ENCODE measurements around the gene JSRP1.

JSRP1 gene, protein sequence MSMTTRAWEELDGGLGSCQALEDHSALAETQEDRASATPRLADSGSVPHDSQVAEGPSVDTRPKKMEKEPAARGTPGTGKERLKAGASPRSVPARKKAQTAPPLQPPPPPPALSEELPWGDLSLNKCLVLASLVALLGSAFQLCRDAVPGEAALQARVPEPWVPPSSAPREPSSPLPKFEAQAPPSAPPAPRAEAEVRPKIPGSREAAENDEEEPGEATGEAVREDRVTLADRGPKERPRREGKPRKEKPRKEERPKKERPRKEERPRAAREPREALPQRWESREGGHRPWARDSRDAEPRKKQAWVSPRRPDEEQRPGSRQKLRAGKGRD

GRCh38 chr19:2255982-2256685, at the start of gene JSRP1:
JSRP1 (minus strand) TSS chr19:2256417; CDS start chr19:2255314, 1,103 bp downstream.
- DNase-seq: no peak

GRCh38 chr19:2305452-2306280, 49.4 kb upstream of the JSRP1 start:
- DNase-seq: no peak

GRCh38 chr19:2303211-2303798, 47.1 kb upstream of the JSRP1 start:
- DNase-seq: no peak

DNA sequence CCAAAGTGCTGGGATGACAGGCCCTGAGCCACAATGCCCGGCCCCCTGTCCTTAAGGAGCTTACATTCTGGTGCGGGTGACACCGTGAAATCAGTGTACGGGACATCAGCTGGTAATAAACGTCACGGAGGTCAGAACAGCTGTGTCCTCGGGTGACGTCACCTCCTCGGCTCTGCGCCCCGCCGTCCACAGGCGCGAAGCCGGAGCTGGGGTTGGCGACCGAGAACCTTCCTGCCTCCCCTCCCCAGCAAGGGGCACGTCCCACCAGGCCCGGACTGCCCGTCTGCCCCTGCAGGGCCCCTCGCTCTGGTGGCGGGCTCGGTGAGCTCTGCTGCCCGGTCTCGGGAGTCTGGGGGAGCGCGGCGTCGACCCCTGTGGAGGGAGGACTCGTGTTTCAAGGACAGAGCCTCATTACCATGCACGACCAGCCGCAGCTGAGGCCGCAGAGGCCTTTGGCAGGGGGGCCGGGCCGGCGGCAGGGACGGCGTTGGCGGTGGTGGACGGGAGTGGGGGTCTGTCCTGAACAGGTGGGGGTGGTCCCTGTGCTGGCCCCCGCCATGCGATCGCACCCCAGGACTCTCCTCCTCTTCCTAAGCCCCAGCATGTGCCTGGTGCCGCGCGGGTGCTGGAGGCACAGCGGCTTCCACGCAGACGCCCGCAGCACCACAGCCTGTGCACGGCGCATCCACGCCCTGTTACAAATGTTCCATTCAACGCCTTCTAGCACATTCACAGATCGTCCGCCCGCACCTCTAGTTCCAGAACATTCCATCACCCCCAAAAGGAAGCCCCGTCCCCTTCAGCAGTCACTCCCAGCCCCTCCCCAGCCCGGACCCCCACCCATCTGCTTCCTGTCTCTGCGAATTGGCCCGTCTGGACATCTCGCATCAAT, 46.3 kb upstream of the JSRP1 start:
- DNase-seq: peak; percentile 23

DNA sequence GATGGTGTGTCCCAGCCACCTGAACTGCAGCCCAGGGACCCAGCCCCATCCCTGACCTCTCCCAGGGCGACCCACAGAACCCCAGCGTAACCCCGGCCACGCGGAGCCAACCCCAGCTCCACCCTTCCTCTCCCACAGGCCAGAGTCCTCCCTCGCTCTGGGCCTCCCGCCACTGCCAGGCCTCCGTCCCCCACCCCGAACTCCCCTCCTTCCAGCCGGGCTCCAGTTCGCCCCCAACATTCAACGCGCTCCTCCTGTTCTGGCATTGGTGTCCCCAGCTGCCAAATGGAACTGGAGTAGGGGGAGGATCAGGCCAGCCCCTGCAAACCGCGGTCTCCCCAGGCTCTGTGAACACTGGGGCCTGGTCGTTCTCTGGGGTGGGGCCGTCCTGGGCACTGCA, 44.3 kb upstream of the JSRP1 start:
- no peak for DNase-seq

- no peak for DNase-seq
Observed at GRCh38 chr19:2296141-2296540, 39.9 kb upstream of the JSRP1 start.

- DNase-seq: no peak
Observed at GRCh38 chr19:2294687-2295335, 38.6 kb upstream of the JSRP1 start.

GRCh38 chr19:2291185-2291751, 35.1 kb upstream of the JSRP1 start:
- DNase-seq: no peak

DNA sequence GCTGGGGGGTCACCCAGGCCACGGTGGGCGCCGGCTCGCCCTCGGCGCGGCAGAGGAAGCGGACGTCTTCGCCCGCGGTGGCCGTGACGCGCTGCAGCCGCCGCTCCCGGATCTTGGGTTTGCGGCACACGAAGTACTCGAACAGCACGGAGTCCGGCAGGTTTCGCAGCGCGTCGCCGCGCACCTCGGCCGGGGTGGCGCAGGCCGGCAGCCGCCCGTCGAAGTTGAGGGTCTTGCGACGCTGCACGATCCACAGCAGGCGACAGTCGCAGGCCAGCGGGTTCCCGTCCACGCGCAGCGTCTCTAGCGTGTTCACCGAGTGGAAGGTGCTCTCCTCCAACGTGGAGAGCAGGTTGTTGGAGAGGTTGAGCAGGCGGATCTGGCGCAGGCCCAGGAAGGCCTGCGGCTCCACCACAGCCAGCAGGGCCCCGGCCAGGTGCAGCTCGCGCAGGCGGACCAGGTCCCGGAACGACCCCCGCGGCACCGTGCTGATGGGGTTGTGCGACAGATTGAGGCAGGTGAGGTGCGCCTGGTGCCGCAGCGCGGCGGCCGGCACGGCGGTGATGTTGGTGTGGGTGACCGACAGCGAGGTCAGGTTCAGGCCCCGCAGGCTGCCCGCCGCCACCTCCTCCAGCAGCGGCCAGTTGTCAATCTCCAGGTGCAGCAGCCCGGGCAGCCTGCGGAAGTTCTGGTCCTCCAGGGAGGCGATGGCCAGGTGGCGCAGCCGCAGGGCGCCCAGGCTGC, 34.4 kb upstream of the JSRP1 start:
- peak; percentile 46 for DNase-seq

DNA sequence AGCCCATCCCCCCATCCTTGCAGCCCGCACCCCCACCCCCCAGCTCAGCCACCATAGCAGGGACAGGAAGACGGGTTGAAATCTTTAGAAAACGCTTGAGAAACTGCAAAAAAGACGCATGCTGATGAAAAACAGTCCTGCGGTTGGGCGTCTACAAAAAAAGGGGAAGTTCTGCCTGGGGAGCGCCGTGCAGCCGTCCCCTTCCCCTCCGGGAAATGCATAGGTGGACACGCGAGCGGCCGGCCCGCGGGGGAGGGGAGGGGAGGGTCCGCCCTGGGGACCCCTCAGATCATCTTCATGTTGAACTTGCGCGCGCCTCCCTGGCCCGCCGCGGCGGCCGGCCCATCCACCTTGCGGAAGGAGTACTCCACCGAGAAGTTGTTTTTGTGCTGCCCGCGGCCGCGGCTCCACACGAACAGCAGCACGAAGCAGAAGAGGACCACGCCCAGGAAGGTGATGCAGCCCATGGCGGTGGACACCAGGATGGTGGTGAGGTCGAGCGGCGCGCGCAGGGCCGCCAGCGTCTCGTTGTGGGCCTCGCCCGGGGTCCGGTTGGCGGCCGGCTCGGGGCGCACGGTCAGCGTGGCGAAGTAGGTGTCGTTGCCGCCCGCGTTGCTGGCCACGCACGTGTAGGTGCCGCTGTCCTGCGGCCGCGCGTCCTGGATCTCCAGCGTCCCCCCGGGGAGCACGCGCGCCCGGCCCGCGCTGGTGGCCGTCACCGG, 33.7 kb upstream of the JSRP1 start:
- DNase-seq: peak; percentile 75

GRCh38 chr19:2288818-2289713, 32.8 kb upstream of the JSRP1 start:
- DNase-seq: no peak

GRCh38 chr19:2288338-2288817, 32.2 kb upstream of the JSRP1 start:
- DNase-seq: no peak

- DNase-seq: no peak
Observed at GRCh38 chr19:2287585-2288337, 31.5 kb upstream of the JSRP1 start.

DNA sequence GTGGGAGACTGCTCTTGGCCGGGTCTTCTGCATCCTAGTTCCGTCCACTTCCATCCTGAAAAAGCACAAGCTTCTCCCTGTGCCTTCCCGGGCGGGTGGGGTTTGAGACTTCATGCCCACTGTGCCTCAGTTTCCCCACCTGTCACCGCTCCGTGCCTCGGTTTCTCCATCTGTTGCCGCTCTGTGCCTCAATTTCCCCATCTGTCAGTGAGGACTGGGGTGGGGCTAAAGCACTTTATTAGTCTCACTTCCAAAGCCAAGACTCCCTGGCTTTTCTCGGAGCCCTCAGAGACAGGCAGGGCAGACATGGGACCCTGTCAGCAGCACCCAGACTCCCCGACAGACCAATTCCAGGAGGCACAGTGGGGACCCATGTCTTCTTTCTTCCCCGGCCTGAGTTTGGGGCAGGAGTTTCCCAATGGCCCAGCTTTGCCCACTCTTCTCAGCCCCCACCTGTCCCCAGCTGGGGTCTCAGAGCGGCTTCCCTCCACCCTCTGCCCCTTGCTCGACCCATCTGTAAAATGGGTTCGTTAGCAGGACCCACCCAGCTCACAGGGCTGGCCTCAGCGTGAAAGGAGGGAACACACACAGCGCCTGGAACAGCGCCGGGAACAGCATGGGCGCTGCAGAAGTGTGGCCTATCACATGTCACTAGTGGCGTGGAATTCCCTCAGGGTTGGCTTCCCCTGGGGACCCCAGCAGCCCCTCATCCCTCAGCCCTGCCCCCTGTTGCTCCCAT, 30.4 kb upstream of the JSRP1 start:
- no peak for DNase-seq

GRCh38 chr19:2283835-2284507, 27.8 kb upstream of the JSRP1 start:
- DNase-seq: no peak

GRCh38 chr19:2282862-2283237, 26.6 kb upstream of the JSRP1 start:
- no peak for DNase-seq

Measured in CD4-positive, alpha-beta T cell treated with Interleukin-6 for 4 hours (primary cell).